ENCODE data around the gene FAM114A1.
"Not testable (repeated sequence)": the region's sequence is repeated elsewhere in the genome, so short reads cannot be mapped to it uniquely, and the experiment has no call there.

FAM114A1 gene

GRCh38 chr4:38941906-38942305, 74.3 kb downstream of the FAM114A1 start:
- not testable (repeated sequence) for DNase-seq

GRCh38 chr4:38943343-38943742, 75.7 kb downstream of the FAM114A1 start:
- DNase-seq: no peak

GRCh38 chr4:38944440-38944839, 76.8 kb downstream of the FAM114A1 start:
- no peak for DNase-seq

GRCh38 chr4:38946919-38947318, 79.3 kb downstream of the FAM114A1 start:
- DNase-seq: no peak

- DNase-seq: no peak
Measured at GRCh38 chr4:38948551-38948950, 80.9 kb downstream of the FAM114A1 start.

- no peak for DNase-seq
Measured at GRCh38 chr4:38949411-38950051, 81.9 kb downstream of the FAM114A1 start.

GRCh38 chr4:38950159-38950558, 82.6 kb downstream of the FAM114A1 start:
- no peak for DNase-seq

- DNase-seq: no peak
Measured at GRCh38 chr4:38950734-38951133, 83.1 kb downstream of the FAM114A1 start.

- no peak for DNase-seq
Measured at GRCh38 chr4:38951598-38951997, 84.0 kb downstream of the FAM114A1 start.

- no peak for DNase-seq
Measured at GRCh38 chr4:38952017-38952416, 84.4 kb downstream of the FAM114A1 start.

GRCh38 chr4:38954727-38955126, 87.1 kb downstream of the FAM114A1 start:
- no peak for DNase-seq

GRCh38 chr4:38955957-38956356, 88.4 kb downstream of the FAM114A1 start:
- no peak for DNase-seq

- no peak for DNase-seq
Measured at GRCh38 chr4:38957261-38957815, 89.7 kb downstream of the FAM114A1 start.

GRCh38 chr4:38957893-38958292, 90.3 kb downstream of the FAM114A1 start:
- DNase-seq: no peak

- DNase-seq: no peak
Measured at GRCh38 chr4:38958453-38959190, 91.0 kb downstream of the FAM114A1 start.

- DNase-seq: not testable (repeated sequence)
Measured at GRCh38 chr4:38959248-38959647, 91.6 kb downstream of the FAM114A1 start.

- no peak for DNase-seq
Measured at GRCh38 chr4:38964942-38965775, 97.6 kb downstream of the FAM114A1 start.

GRCh38 chr4:38965866-38966265, 98.3 kb downstream of the FAM114A1 start:
- DNase-seq: no peak

- DNase-seq: no peak
Measured at GRCh38 chr4:38967260-38968095, 99.9 kb downstream of the FAM114A1 start.

- no peak for DNase-seq
Measured at GRCh38 chr4:38968668-38969067, 101.1 kb downstream of the FAM114A1 start.

GRCh38 chr4:38976308-38976707, 108.7 kb downstream of the FAM114A1 start:
- no peak for DNase-seq

GRCh38 chr4:38979081-38979480, 111.5 kb downstream of the FAM114A1 start:
- DNase-seq: no peak
